D721Med (cell line): ENCODE data around the gene CEMIP2.

Source experiments
- DNase-seq: peaks from one replicate; pipeline ENCODE4 v3.0.0; 2011; ENCODE audit warnings: low spot score; ENCODE audit not compliant: insufficient read length
- FAIRE-seq: peaks from 2 replicates; lab custom pipeline; 2011; peaks lifted over from hg19 to GRCh38; lab: Jason Lieb, UNC
- TF ChIP-seq, protein P1 (sequence below): IDR thresholded peaks from 2 replicates; pipeline ENCODE4 v1.5.1; 2012; ENCODE audit warnings: mild to moderate bottlenecking, control low read depth; ENCODE audit not compliant: insufficient read depth; ENCODE audit errors: missing control alignments

CEMIP2 gene

DNA sequence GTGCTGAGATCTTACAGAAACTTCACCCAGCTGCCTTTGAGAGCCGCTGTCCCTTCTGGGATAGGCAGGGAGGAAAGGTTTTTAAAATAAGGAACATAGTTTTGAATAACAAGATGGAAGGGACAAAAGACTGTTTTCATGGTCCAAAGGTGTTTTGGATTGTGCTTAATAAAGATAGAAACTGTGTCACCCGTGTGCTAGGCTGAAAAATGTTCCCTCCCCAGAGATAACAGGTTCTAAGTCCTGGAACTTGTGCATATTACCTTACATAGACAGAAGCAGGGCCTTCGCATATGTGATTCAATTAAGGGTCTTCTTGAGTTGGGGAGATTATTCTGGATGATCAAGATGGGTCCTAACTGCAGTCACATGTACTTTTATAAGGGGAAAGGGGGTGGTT lies 1.9 kb upstream of the CEMIP2 start:
- no peak for FAIRE-seq

DNA sequence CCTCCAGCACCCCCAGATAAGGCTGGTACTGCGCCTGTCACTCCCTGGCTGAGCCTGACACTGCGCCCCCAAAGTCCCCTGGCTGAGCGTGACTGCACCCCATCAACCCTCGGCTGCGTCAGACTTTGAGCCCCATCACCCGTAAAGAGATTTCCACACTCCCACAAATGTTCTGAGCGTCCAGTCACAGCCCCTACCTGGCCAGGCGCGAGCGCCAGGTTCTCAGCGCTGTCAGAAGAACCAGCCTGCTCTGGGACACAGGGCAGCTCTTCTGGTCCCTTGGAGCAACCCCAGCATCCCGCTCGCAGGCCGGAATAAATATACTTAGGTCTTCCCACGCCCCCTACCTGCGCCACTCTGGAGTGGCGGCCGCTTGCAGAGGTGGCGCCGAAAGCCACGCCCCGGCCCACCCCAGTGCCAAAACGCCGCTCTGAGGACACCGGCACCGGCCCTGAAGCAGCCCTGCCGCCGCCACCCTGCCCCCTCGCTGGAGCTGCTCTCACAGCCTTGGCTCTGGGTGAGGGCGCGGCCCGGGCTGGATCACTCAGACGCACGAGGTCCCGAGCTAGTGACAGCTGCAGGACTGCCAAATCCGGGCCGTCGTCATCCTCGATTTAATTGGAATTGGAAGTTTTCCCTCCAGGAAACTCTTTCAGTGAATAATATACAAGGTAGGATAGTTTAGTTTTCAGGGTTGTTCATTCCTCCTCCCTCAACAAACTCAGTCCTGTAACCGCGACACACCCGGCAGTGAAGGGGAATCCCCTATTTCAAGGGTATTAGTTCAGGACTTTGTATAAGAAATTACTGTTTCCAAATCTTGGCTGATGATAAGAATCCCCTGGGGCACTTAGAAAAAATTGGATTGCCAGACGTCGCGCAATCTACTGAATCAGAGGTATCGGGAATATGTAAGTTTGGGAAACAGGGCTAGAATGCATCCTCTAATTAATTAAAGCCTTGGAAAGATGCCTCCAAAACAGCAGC lies 1.2 kb upstream of the CEMIP2 start:
- TF ChIP-seq, protein P1, sequence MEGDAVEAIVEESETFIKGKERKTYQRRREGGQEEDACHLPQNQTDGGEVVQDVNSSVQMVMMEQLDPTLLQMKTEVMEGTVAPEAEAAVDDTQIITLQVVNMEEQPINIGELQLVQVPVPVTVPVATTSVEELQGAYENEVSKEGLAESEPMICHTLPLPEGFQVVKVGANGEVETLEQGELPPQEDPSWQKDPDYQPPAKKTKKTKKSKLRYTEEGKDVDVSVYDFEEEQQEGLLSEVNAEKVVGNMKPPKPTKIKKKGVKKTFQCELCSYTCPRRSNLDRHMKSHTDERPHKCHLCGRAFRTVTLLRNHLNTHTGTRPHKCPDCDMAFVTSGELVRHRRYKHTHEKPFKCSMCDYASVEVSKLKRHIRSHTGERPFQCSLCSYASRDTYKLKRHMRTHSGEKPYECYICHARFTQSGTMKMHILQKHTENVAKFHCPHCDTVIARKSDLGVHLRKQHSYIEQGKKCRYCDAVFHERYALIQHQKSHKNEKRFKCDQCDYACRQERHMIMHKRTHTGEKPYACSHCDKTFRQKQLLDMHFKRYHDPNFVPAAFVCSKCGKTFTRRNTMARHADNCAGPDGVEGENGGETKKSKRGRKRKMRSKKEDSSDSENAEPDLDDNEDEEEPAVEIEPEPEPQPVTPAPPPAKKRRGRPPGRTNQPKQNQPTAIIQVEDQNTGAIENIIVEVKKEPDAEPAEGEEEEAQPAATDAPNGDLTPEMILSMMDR = peak; percentile 22
- DNase-seq (no peak), FAIRE-seq (no peak)

More for the DNA sequence above, 1.9 kb upstream of the CEMIP2 start:
- no peak for DNase-seq
- TF ChIP-seq, protein P1 = no peak

DNA sequence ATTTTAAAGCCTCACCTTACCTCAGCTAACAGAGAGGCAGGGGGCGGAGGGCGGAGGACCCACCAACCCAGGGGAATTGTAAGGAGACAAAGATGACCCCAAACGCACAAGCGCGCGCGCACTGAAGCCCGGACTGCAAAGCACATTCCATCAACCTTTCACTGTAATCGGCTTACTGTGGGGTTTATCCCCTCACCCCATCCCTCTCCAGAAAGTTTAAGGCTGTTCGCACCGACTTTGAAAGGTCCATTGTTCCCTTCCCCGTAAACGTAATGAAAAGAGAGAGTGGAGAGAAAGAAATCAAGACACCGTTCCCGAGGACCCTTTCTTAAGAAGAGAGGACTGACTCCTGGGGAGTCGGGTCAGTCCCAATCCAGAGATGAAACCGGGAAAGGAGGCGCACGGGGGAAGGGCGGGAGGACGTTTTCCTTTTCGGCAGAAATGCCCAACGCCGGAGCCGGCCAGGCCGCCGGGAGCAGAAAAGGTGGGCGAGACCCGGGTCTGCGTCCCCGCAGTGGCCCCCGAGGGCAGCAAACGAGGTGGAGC lies 464 bp downstream of the CEMIP2 start:
- TF ChIP-seq, protein P1 = no peak
- DNase-seq = no peak
- no peak for FAIRE-seq

DNA sequence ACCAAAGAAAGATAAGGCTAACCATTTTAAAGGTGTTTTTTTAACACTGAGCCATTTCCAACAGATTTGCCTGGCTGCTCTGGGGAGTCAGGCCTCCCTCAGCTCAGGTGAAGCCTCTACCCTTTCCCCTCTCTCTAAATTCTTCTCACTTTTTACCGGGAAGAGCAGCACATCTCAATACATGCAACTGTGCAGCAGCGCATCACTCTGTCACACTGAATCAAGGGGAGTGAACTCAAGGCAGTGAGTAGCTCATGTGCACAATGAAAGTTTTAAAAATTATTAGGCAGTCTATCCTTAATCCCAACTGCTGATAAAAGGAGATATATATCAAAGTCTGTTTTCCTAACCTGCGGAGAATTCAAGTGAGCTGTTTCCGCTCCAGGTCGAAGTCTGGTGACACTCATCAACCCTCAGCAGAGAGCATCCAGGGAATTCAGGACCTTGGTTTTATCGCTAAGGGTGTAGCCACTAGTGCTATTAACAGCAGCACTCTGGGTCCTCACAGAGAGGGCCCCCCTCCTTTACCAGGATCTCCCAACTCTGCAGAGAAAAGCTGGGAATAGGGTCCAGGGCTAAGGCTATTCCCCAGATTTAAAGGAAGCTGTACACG lies 1.0 kb downstream of the CEMIP2 start:
- no peak for FAIRE-seq
- no peak for DNase-seq
- TF ChIP-seq, protein P1 = no peak

DNA sequence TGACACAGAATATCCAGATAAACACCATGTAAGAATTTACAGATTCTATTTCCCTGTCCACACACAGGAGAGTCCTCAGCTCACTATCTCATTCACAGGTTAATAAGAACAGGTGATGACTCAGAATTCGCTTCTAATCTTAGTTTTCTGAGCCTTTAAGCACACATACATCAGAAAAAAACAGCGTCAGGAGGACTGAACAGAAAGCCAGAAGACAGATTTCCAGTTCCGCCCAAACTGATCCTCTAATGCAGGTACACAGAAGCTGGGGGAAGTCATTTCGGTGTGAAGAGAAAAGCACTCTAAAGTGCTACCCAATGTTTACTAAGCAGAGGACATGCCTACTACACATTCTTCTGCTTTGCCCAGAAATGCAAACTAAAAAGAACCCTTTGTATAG lies 1.6 kb downstream of the CEMIP2 start:
- TF ChIP-seq, protein P1 = no peak
- no peak for DNase-seq
- no peak for FAIRE-seq

DNA sequence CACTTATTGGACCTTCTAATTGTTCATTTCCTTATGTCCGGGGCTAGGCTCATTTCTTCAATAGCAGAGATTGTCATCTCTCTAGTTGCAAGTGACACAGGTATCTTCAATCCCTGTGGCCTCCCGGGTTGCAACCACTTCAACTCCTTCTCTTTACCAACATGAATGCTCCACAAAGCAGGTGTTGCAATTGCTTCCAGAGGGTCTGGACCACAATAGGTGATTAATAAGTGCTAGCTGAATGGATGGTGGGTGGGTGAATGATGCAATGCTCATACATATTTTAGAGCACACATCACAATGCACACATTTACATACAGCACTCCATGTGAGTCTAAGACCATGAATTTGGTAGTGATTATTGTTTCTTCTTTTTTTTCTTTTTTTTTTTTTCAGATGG lies 2.6 kb downstream of the CEMIP2 start:
- TF ChIP-seq, protein P1 = no peak
- DNase-seq (no peak), FAIRE-seq (no peak)
